Neural cell (in vitro differentiated cells): Measurements from ENCODE around the gene MAMLD1.

Experiments
- CTCF ChIP-seq: fragments of 450-650 bp; IDR thresholded peaks from 2 replicates; pipeline ENCODE4 v1.5.1; 2014; ENCODE audit warnings: antibody characterized with exemption, mild to moderate bottlenecking, moderate library complexity; ENCODE audit not compliant: poor library complexity, severe bottlenecking
- EP300 ChIP-seq: fragments of 450-650 bp; conservative IDR thresholded peaks from 2 replicates; pipeline ENCODE4 v1.6.1; 2014; ENCODE audit warnings: antibody characterized with exemption, mild to moderate bottlenecking, moderate library complexity; ENCODE audit not compliant: poor library complexity, severe bottlenecking
- EZH2 ChIP-seq: fragments of 200-600, 300-800 bp; shearing (Covaris generic), sonication (generic); IDR thresholded peaks from 2 replicates; pipeline ENCODE4 v1.6.1; 2014; ENCODE audit warnings: antibody characterized with exemption, low read length, borderline replicate concordance, mild to moderate bottlenecking; ENCODE audit not compliant: insufficient read depth, poor library complexity, severe bottlenecking
- MXI1 ChIP-seq: fragments of 450-650 bp; conservative IDR thresholded peaks from 2 replicates; pipeline ENCODE4 v1.6.1; 2014; ENCODE audit warnings: antibody characterized with exemption, mild to moderate bottlenecking; ENCODE audit not compliant: poor library complexity, severe bottlenecking
- POLR2AphosphoS5 ChIP-seq: IDR thresholded peaks from 2 replicates; pipeline ENCODE4 v1.6.1; 2012
- RAD21 ChIP-seq: fragments of 450-650 bp; conservative IDR thresholded peaks from 2 replicates; pipeline ENCODE4 v1.6.1; 2014; ENCODE audit warnings: antibody characterized with exemption, mild to moderate bottlenecking, moderate library complexity
- REST ChIP-seq: IDR thresholded peaks from 2 replicates; pipeline ENCODE4 v1.6.1; 2012; ENCODE audit warnings: borderline replicate concordance
- SMC3 ChIP-seq: fragments of 450-650 bp; conservative IDR thresholded peaks from 2 replicates; pipeline ENCODE4 v1.6.1; 2014; ENCODE audit warnings: antibody characterized with exemption, mild to moderate bottlenecking, moderate library complexity; ENCODE audit not compliant: poor library complexity
- TAF1 ChIP-seq: IDR thresholded peaks from 2 replicates; pipeline ENCODE4 v1.6.1; 2012; ENCODE audit warnings: low read depth

- TF ChIP-seq RAD21 (no peak), POLR2AphosphoS5 (no peak), SMC3 (no peak), CTCF (no peak), TAF1 (no peak), EZH2 (no peak), REST (no peak), EP300 (no peak), MXI1 (no peak)
Observed at GRCh38 chrX:150472306-150472705, 109.2 kb downstream of the MAMLD1 start.
